Gastroesophageal sphincter (tissue), 4 donors: ENCODE data around the gene LENG1. TPM values are rescaled to one million over a fixed set of nuclear protein-coding genes. Genes with fewer than 3 reads are reported as not detected.

Experiments
- ATAC-seq: fragments of 150-250 bp; one replicate; pipeline ENCODE4 v1.9.1; 2016; ENCODE audit warnings: mild to moderate bottlenecking, moderate library complexity
- H3K27ac ChIP-seq, 4 donors: fragments of 200-600 bp; sonication (generic) in 3 of 4; 1 replicate in 3 of 4; 2 replicates in 1 of 4; pipeline ENCODE4 v1.5.1; 2016 to 2019
- H3K27me3 ChIP-seq: fragments of 200-600 bp; sonication (generic); one replicate; pipeline ENCODE4 v1.5.1; 2019
- H3K36me3 ChIP-seq, 2 donors: fragments of 200-600 bp; sonication (generic); one replicate each; pipeline ENCODE4 v1.5.1; 2019; ENCODE audit warnings: control low read depth in 1 of 2
- H3K4me1 ChIP-seq, 3 donors: fragments of 200-600 bp; sonication (generic); 1 replicate in 2 of 3; 2 replicates in 1 of 3; pipeline ENCODE4 v1.5.1; 2016 to 2019; ENCODE audit warnings: control low read depth in 2 of 3
- H3K4me3 ChIP-seq, 2 donors: fragments of 200-600 bp; sonication (generic); one replicate each; pipeline ENCODE4 v1.5.1; 2019; ENCODE audit warnings: mild to moderate bottlenecking in 1 of 2, moderate library complexity in 1 of 2
- H3K9me3 ChIP-seq, 3 donors: fragments of 200-600 bp; sonication (generic); one replicate each; pipeline ENCODE4 v1.5.1; 2017 to 2019; ENCODE audit warnings: control low read depth in 2 of 3
- CTCF ChIP-seq, 4 experiments: fragments of 200-600 bp in 2 of 4; fragments of 450-650 bp in 2 of 4; sonication (generic) in 1 of 4; IDR thresholded peaks; one replicate each; pipeline ENCODE4 v1.5.1; 2017 to 2019; ENCODE audit warnings: antibody characterized with exemption in 4 of 4, mild to moderate bottlenecking in 2 of 4, moderate library complexity in 2 of 4
- EP300 ChIP-seq: sonication (generic); formaldehyde crosslinking; IDR thresholded peaks from one replicate; pipeline ENCODE4 v1.6.1; 2017; ENCODE audit warnings: antibody characterized with exemption, mild to moderate bottlenecking
- POLR2A ChIP-seq, 2 donors: fragments of 450-650 bp; IDR thresholded peaks; one replicate each; pipeline ENCODE4 v1.6.1; 2017; ENCODE audit warnings: antibody characterized with exemption in 2 of 2, mild to moderate bottlenecking in 2 of 2, moderate library complexity in 1 of 2
- POLR2AphosphoS5 ChIP-seq: sonication (generic); formaldehyde crosslinking; IDR thresholded peaks from one replicate; pipeline ENCODE4 v1.6.1; 2017; ENCODE audit warnings: antibody characterized with exemption
- WGBS, 2 donors: methylation state at CpG; one replicate each; pipeline ENCODE4 v1.1.5; 2018; ENCODE audit warnings: low coverage in 1 of 2; 5-methylcytosine and 5-hydroxymethylcytosine counted together
- total RNA-seq, 4 donors: library from RNA; depleted of rRNA; stranded (reverse); fragments of >200 nt; gene quantifications; one replicate each; pipeline ENCODE4 v1.1.0, GENCODE V29; 2016

Gene LENG1
- total RNA-seq, 4 donors from 2014 or later = 8.2 to 12.8 (median 11.1) TPM

GRCh38 chr19:54128441-54128725 is 31.1 kb downstream of the LENG1 start:
- H3K9me3 ChIP-seq = no peaks in the 10 kb centered on the region
- no peak overlapping the region for H3K27ac ChIP-seq
- 83% methylated on average over 17 of the region's 20 CpGs; no CpG with 5 or more reads in 1 of the 2 donors for WGBS, 2 donors
- H3K36me3 ChIP-seq = peaks cover 0 to 97% of the 10 kb centered on the region in 2 donors
- no peak for ATAC-seq
- H3K27me3 ChIP-seq = no peaks in the 10 kb centered on the region
- no peaks in the 10 kb centered on the region for H3K4me1 ChIP-seq
- H3K4me3 ChIP-seq = no peak overlapping the region
- TF ChIP-seq EP300 (no peak), POLR2AphosphoS5 (no peak), CTCF (IDR thresholded peaks at IDR 0.05) (no peak), POLR2A (IDR thresholded peaks at IDR 0.05) (no peak)

GRCh38 chr19:54127688-54128440 is 31.7 kb downstream of the LENG1 start:
- Histone ChIP-seq H3K27ac (no peak overlapping the region), H3K36me3 (peaks cover 0 to 98% of the 10 kb centered on the region in 2 donors), H3K4me3 (no peak overlapping the region), H3K9me3 (no peaks in the 10 kb centered on the region), H3K4me1 (no peaks in the 10 kb centered on the region), H3K27me3 (no peaks in the 10 kb centered on the region)
- ATAC-seq = no peak
- 82 to 95% methylated on average over 3 to 22 of the region's 44 CpGs for WGBS, 2 donors
- TF ChIP-seq POLR2AphosphoS5 (no peak), EP300 (no peak), POLR2A (IDR thresholded peaks at IDR 0.05) (no peak), CTCF (IDR thresholded peaks at IDR 0.05) (no peak)

GRCh38 chr19:54125713-54126112 is 33.8 kb downstream of the LENG1 start:
- TF ChIP-seq CTCF (IDR thresholded peaks at IDR 0.05) = no peak
- no peak for TF ChIP-seq POLR2AphosphoS5
- no peak for TF ChIP-seq EP300
- no peak for TF ChIP-seq POLR2A (IDR thresholded peaks at IDR 0.05)
- Histone ChIP-seq H3K4me1 (no peaks in the 10 kb centered on the region), H3K9me3 (no peaks in the 10 kb centered on the region), H3K27ac (no peak overlapping the region), H3K27me3 (no peaks in the 10 kb centered on the region), H3K4me3 (no peak overlapping the region), H3K36me3 (peaks cover 0 to 98% of the 10 kb centered on the region in 2 donors)
- ATAC-seq = no peak
- no CpG with 5 or more reads among the region's 9 CpGs for WGBS, 2 donors

- no peak for ATAC-seq
- no peaks in the 10 kb centered on the region for H3K27me3 ChIP-seq
- TF ChIP-seq POLR2A (IDR thresholded peaks at IDR 0.05) = no peak
- H3K27ac ChIP-seq = no peak overlapping the region
- no peaks in the 10 kb centered on the region for H3K4me1 ChIP-seq
- WGBS, 2 donors = no CpG with 5 or more reads among the region's 19 CpGs
- peaks cover 0 to 100% of the 10 kb centered on the region in 2 donors for H3K36me3 ChIP-seq
- no peak overlapping the region for H3K4me3 ChIP-seq
- H3K9me3 ChIP-seq = no peaks in the 10 kb centered on the region
Observed at GRCh38 chr19:54124393-54124792, 35.1 kb downstream of the LENG1 start.

- Histone ChIP-seq H3K9me3 (no peaks in the 10 kb centered on the region), H3K27ac (no peak overlapping the region), H3K4me1 (no peaks in the 10 kb centered on the region), H3K36me3 (peaks cover 0 to 100% of the 10 kb centered on the region in 2 donors), H3K4me3 (no peak overlapping the region), H3K27me3 (no peaks in the 10 kb centered on the region)
- 60% methylated on average over 2 of the region's 17 CpGs; no CpG with 5 or more reads in 1 of the 2 donors for WGBS, 2 donors
- TF ChIP-seq POLR2A (IDR thresholded peaks at IDR 0.05) (no peak), CTCF (IDR thresholded peaks at IDR 0.05) (no peak), EP300 (no peak), POLR2AphosphoS5 (no peak)
- ATAC-seq = no peak
Observed at GRCh38 chr19:54123682-54124081, 35.8 kb downstream of the LENG1 start.
